Mesodermal cell (in vitro differentiated cells): Measurements from ENCODE around the gene AFAP1.

ENCODE experiments used
- H3K27ac ChIP-seq: 2 replicates; pipeline ENCODE4 v1.7.0; 2013; ENCODE audit warnings: mild to moderate bottlenecking, low read depth, low read length, moderate library complexity; ENCODE audit not compliant: severe bottlenecking
- H3K36me3 ChIP-seq: 2 replicates; pipeline ENCODE4 v1.7.1; 2013; ENCODE audit warnings: mild to moderate bottlenecking, low read length, moderate library complexity; ENCODE audit not compliant: control insufficient read depth, insufficient read depth
- H3K4me1 ChIP-seq: one replicate; pipeline ENCODE4 v1.7.1; 2013; ENCODE audit warnings: mild to moderate bottlenecking, low read length; ENCODE audit not compliant: insufficient read depth, control insufficient read depth, poor library complexity, severe bottlenecking
- H3K4me3 ChIP-seq: 2 replicates; pipeline ENCODE4 v1.7.0; 2013; ENCODE audit warnings: low read length, control low read depth, mild to moderate bottlenecking; ENCODE audit not compliant: insufficient read depth, poor library complexity, severe bottlenecking; ENCODE audit errors: extremely low read depth
- H3K9me3 ChIP-seq: 2 replicates; pipeline ENCODE4 v1.7.1; 2013; ENCODE audit warnings: mild to moderate bottlenecking, low read length, moderate library complexity; ENCODE audit not compliant: control insufficient read depth
- WGBS, 2 experiments: methylation state at CpG; one replicate each; pipeline ENCODE4 v1.1.5; 2013; ENCODE audit warnings: missing lambda C conversion rate in 2 of 2; ENCODE audit not compliant: insufficient coverage in 2 of 2; 5-methylcytosine and 5-hydroxymethylcytosine counted together

AFAP1 gene

DNA sequence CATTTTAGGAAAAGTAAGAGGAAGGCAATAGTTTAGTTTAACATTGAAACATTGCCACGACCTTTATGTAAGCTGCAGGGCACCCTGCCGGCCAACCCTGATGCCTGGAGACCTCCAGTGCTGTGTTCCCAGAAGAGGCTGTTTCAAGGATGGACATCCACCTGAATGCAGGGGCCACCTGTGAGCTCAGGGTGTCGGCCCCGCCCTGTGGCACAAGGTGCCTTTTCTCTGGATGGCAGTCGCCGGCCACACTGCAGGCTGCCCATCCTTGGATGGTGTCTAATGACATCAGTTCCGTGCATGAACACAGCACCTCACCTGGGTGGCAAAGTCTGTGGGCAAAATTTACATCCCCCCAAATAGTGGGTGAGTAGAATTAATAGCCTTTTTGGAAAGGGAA is 180.0 kb downstream of the AFAP1 start:
- 95 to 98% methylated on average over 6 to 7 of the region's 7 CpGs for WGBS, 2 experiments
- no peaks in the 10 kb centered on the region for H3K4me1 ChIP-seq
- H3K36me3 ChIP-seq, result peaks cover 60% of the 10 kb centered on the region
- H3K9me3 ChIP-seq, result no peaks in the 10 kb centered on the region
- no peak overlapping the region for H3K27ac ChIP-seq
- H3K4me3 ChIP-seq, result no peak overlapping the region

DNA sequence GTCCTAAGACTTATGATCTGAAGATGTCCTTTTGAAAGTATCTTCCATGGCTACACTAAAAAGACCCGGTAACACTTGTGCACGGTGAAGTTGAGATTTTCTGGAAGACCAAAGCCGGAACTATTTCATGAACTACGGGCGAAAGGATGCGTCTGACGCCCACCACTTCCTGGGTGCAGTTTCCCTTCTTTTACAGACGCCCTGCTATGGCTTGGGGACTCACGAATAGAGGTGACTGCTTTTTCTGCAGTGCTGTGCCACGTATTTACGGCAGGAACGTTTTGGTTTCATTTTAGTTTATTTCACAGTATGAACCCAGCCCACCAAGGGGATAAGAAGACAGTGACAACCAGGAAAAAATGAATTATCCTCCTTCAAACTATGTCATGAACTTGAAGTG is 180.4 kb downstream of the AFAP1 start:
- WGBS, 2 experiments, result 89 to 96% methylated on average over 9 to 12 of the region's 12 CpGs
- no peaks in the 10 kb centered on the region for H3K4me1 ChIP-seq
- H3K4me3 ChIP-seq, result no peak overlapping the region
- H3K9me3 ChIP-seq, result no peaks in the 10 kb centered on the region
- no peak overlapping the region for H3K27ac ChIP-seq
- H3K36me3 ChIP-seq, result peaks cover 58% of the 10 kb centered on the region

DNA sequence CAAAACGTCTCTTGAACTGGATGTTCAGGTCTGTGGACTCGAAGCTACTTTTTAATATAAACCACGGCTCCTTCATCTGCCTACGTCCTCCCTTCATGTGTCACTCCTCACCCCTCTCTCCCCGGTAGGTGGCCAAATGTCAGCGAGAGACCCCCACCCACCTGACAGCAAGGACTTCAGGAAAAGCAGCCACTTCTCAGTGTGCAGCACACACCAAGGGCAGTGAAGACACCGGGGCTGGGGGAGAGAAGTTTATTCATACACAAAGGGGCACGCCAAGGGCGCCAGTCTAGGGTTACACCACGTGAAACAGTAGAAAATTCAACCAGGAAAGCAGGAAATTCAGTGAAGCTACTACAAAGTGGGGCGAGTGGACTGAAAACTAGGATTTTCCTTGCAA is 181.2 kb downstream of the AFAP1 start:
- H3K4me3 ChIP-seq, result no peak overlapping the region
- H3K9me3 ChIP-seq, result no peaks in the 10 kb centered on the region
- WGBS, 2 experiments, result 80 to 87% methylated on average over 8 to 10 of the region's 11 CpGs
- H3K36me3 ChIP-seq, result peaks cover 57% of the 10 kb centered on the region
- H3K4me1 ChIP-seq, result no peaks in the 10 kb centered on the region
- H3K27ac ChIP-seq, result no peak overlapping the region

DNA sequence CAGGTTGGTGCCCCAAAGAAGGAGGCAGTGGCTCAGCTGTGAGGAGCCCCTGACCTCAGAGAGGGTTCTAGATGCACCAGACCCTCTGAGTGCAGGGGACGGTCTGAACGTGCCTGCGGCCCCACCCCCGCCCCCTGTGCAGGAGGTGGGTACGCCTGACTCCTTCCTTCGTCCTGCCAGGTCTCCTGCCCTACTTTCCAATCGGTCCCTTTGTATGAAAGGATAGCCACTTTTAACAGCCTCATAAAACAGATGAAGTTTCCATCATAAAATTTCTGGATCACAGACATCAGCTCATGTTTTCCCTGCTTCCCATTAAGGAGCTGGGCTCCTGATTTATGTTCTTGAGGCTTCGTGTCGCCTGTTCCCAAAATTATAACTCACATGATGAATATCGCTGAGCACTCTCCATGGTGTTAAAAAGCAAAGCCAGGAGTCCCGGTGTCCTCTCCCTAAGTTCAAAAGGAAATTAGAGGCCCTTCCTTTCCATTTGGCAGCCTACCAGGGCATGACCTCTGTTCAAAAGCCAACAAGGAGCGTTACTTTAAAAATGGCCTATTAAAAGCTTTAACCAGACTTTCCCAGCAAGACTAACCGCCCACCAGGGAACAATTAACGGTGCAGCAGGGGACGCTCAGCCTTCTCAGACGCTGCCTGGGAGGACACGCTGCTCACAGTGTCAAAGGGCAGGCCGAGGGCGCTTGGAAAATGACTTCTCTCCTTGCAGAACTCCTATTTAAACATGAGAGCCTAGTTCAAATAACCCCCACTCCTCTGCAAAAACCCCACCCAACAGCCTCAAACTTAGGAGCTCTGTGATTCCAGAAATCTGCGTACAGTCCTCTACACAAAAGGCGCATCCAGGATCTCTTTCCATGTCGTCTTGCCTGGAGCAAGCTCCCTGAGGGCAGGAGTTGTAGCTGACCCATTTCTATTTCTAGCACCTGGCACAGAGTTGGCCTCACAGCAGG is 181.9 kb downstream of the AFAP1 start:
- Histone ChIP-seq H3K4me3 (no peak overlapping the region), H3K27ac (peak overlapping the region; percentile 16), H3K9me3 (no peaks in the 10 kb centered on the region), H3K4me1 (no peaks in the 10 kb centered on the region), H3K36me3 (peaks cover 50% of the 10 kb centered on the region)
- 74 to 75% methylated on average over 18 to 19 of the region's 22 CpGs for WGBS, 2 experiments

DNA sequence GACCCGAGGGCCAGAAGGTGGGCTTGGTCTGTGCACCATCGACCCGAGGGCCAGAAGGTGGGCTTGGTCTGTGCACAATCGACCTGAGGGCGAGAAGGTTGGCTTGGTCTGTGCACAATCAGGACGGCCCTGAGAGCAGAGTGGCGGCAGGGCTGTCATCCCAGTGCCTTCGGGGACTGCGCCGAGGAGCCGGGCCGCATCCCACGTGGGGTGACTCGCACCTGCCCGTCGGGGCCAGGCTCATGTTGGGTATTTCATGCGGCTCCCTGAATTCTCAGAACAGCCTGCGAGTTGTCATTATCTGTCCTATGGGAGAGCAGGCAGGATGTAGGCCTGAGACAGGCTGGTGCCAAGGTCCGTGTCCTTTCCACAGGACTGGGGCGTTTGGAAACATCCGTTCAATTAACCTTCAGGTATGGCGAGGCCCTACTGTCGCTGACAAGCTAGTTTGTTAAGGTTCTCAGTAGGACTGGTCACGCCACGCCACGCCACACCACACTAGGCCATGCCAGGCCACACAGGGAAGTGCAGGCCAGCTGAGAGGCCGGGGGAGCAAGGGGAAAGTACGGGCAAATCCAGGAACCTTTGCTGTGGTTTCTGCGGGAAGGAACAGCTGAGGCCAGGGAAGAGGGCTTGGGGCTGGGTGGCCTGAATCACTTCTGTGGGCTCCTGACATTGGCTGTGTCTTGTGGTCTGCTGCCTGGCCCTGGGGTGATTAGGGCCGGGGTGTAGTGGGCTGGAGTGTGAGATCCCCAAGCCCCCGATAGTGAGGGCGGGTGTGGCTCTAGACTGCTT is 182.9 kb downstream of the AFAP1 start:
- H3K4me1 ChIP-seq, result no peaks in the 10 kb centered on the region
- H3K9me3 ChIP-seq, result no peaks in the 10 kb centered on the region
- no peak overlapping the region for H3K4me3 ChIP-seq
- H3K27ac ChIP-seq, result no peak overlapping the region
- H3K36me3 ChIP-seq, result peaks cover 40% of the 10 kb centered on the region
- WGBS, 2 experiments, result 90 to 95% methylated on average over 31 to 32 of the region's 32 CpGs

DNA sequence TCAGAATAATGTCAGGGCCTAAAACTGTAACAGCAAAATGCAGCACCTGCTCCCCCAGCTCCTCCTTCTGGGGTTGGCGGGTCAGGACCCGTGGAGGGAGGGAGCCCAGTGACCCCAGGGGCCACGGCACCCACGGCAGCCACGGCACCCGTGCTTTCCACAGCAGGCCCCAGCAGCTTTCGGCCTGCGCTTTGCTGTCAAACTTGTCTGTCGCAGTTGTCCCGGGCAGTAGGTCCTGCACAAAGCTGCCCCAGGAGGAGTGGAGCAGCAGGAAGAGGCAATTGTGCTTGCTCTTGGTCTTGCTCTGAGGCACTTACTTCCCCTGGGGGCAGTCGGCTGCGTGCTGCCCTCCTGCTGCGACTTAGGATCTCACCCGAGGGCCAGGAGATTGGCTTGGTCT is 183.6 kb downstream of the AFAP1 start:
- Histone ChIP-seq H3K9me3 (no peaks in the 10 kb centered on the region), H3K4me3 (no peak overlapping the region), H3K4me1 (no peaks in the 10 kb centered on the region), H3K27ac (no peak overlapping the region), H3K36me3 (peaks cover 33% of the 10 kb centered on the region)
- WGBS, 2 experiments, result 90 to 95% methylated on average over 12 to 14 of the region's 14 CpGs

DNA sequence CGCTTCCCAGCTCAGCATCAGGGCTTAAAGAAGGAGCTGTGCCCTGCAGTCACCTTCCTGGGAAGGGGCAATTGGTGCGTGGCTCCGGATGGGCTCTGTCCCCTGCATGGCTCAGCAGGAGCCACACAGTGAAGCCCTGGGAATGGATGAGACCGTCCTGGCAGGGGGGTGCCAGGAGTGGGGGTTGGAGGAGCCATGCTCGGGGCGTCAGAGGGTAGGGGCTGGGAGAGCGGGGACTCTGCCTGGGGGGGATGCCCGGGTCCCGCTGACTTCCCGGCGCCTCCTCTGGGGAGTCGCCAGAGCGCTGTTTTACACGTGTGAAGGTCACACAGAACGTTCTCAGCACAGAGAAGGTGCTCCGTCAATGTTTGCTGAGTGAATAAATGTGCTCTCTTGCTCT is 184.1 kb downstream of the AFAP1 start:
- Histone ChIP-seq H3K9me3 (no peaks in the 10 kb centered on the region), H3K27ac (no peak overlapping the region), H3K36me3 (peaks cover 28% of the 10 kb centered on the region), H3K4me3 (no peak overlapping the region), H3K4me1 (no peaks in the 10 kb centered on the region)
- 90 to 93% methylated on average over 13 to 15 of the region's 16 CpGs for WGBS, 2 experiments

DNA sequence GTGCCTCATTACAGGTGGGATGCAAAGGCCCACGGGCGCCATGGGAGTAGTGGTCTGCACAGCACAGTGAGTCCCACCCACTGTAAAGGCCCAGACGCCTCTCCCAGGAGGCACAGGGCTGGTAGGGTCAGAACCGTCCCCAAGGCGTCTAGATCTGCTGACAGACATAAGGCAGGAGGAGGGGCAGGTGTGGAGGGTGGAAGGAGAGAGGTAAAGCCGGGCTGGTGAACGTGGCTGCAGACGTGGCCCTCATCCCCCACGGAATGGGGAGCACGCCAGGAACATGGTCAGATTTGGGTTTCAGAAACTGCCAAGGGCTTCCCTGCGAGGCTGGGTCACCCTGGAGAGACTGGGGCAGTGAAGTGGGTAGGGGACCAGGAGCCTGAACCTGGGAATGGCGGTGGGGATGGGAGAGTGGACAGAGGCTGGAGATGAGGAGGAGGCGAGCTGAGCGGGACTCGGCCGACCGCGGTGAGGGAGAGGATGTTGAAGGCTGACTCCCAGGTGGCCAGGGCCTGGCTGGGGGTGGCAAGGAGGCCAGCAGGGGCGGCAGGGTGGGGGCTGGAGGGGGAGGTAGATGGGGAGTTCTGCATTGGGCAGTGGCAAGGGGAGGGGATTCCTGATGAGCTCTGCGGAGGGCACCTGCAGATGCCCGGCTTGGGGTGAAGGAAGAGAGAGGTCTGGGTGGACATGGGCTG is 184.9 kb downstream of the AFAP1 start:
- 88% methylated on average over 15 to 19 of the region's 21 CpGs for WGBS, 2 experiments
- Histone ChIP-seq H3K4me1 (peaks cover 3% of the 10 kb centered on the region), H3K9me3 (no peaks in the 10 kb centered on the region), H3K36me3 (peaks cover 22% of the 10 kb centered on the region), H3K4me3 (no peak overlapping the region), H3K27ac (no peak overlapping the region)

DNA sequence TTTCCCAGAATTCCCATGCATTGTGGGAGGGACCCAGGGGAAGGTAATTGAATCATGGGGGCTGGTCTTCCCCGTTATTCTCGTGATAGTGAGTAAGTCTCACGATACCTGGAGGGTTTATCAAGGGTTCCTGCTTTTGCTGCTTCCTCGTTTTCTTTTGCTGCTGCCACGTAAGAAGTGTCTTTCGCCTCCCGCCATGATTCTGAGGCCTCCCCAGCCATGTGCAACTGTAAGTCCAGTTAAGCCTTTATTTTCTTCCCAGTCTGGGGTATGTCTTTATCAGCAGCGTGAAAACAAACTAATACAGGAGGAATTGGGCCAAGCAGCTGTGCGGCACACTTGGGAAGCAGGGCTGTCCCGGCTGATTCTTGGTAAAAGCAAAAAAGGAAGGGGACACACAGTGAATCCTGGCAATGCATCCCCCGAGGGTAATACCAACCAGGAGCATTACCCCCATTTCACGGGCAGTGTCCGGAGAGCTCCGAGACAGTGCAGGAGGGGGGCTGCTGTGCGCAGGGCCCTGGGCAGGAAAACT is 185.7 kb downstream of the AFAP1 start:
- 93 to 96% methylated on average over 15 of the region's 15 CpGs for WGBS, 2 experiments
- peaks cover 16% of the 10 kb centered on the region for H3K36me3 ChIP-seq
- H3K4me3 ChIP-seq, result no peak overlapping the region
- H3K4me1 ChIP-seq, result peaks cover 4% of the 10 kb centered on the region
- no peaks in the 10 kb centered on the region for H3K9me3 ChIP-seq
- H3K27ac ChIP-seq, result no peak overlapping the region

DNA sequence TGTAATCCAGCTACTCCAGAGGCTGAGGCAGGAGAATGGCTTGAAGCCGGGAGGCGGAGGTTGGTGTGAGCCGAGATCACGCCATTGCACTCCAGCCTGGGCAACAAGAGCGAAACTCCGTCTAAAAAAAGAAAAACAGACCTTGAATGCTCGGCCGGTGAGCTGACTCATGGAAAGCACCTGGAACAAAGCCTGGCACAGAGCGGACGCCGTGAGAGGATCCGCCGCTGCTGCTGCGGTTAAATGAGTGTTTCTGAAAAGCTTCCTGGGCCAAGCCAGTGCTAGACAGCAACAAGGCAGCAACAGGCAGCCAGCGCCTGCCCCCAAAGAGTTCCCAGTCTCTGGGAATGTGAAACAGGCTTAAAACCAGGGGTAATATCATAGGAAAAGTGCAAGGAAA is 186.4 kb downstream of the AFAP1 start:
- WGBS, 2 experiments, result 89 to 96% methylated on average over 15 of the region's 15 CpGs
- no peak overlapping the region for H3K4me3 ChIP-seq
- H3K27ac ChIP-seq, result no peak overlapping the region
- peaks cover 4% of the 10 kb centered on the region for H3K4me1 ChIP-seq
- peaks cover 10% of the 10 kb centered on the region for H3K36me3 ChIP-seq
- H3K9me3 ChIP-seq, result no peaks in the 10 kb centered on the region
